ELF-1 (cell line): Measurements from ENCODE around the gene GRHL1.
"Not testable (repeated sequence)": the region's sequence is repeated elsewhere in the genome, so short reads cannot be mapped to it uniquely, and the experiment has no call there.

Source experiments
- DNase-seq: peaks from one replicate; pipeline ENCODE4 v3.0.0-alpha.2; 2016; ENCODE audit warnings: low read depth, low spot score

Gene GRHL1

DNA sequence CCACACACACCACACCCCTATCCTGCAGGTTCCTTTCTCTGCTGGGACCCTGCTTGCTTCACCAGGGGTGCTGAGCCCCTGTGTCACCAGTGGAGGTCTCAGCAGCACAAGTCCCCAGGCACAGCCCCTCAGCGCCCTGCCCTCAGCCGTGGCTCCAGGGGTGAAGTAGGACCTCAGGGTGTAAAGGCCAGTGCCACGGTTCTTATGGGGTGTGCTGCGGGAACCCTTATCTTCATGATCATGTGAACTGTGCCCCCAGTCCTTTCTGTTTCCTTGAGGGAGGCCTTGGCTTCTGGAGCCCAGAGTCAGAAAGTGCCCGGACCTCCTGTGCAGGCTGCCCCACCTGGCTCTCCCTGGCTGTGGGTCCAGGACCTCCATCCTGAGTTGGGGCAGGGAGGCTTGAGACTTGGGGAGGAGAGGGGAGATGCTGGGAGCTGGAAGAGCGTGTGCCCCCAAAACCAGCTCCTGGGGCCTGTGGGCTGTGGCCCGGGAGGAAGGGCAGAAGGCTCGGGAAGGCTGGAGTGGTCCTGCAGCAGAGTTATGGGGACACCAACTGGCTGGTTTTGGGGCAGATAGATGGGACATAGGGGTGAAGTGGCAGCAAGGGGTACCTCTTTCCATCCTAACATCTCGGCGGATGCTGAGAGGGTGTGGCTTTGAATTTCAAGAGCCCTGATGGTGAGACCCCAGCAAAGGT, 71.6 kb downstream of the GRHL1 start:
- DNase-seq, result no peak

DNA sequence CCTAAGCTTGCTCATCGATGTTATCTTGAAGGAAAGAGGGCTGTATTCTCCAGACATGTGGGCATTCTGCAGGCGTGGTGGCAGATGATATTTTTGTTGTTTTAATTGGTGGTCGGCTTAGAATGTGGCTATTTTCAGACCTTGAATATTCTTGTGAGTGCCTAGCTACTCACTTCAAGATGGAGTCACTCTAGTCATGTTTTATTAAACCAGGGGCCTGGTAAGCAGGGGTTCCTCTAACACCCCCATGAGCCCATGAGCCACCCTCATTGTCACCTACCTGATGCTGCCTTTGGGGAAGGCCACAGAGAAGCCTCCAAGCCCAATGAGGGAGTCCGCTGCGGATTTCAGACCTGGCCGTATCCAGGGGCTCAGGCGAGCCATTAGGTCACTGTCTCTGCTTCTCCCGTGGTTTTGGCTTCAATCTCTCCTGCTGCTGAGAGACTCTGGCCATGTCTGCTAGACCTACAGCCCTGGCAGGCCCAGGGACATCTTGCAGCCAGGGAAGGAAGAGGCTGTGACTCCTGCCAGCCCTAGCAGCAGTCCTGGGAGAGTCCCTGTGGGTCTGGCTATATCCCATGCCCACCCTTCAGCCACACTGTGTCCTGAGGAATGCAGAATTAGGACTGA, 75.6 kb downstream of the GRHL1 start:
- no peak for DNase-seq

DNA sequence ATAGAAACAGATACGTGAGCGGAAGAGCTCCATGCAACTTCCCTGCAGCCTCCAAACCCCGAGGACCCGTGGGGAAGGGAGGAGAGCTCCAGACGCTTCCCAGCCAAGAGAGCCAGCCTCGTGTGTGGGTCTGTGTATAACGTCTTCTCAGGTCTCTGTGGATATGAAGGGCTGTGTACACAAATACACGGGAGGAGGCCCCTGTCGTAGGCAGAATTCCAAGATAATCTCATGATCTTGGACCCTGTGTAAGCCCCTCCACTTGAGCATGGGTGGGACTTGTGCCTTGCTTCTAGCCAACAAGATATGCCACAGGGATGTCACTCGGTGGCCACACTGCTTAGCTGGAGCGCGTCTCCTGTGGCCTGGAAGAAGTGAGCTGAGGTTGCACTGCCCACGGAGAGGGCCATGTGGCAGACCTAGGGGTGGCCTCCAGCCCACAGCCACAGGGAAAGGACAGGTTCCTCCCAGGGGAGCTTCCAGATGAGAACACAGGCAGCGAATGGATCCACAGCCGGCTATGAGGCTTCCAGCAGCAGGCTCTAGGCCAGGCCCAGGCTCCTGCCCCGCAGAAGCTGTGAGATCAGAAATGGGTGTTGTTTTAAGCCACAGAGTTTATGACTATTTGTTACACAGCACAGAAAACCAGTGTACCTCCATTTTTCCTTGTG, 76.3 kb downstream of the GRHL1 start:
- no peak for DNase-seq

DNA sequence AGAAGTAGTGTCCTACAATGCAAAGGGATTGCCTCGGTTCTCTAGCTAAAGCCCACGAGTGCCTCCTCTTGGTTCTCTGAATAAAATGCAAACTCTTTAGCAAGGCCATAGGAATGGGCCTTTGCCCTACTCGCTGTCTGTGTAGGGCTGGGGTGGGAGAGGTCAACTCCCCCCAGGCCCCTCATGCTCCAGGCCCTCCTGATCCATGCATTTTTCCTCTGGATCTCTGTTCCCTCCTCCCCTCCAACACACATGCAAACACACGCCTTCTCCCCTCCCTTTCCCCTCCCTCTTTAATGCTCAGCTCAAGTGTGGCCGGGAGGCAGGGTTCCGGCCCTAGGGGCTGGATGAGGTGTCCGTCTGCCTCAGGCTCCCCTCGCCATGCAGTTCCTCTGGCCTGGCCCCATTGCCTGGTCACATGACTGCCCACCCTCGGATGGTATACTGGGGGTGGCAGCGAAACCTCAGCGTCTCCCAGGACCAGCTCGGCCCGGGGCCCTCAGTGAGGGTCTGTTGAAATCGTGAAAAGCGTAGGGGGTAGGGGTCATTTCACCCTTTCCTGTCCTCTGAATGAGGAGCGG, 77.0 kb downstream of the GRHL1 start:
- DNase-seq, result peak; percentile 93

DNA sequence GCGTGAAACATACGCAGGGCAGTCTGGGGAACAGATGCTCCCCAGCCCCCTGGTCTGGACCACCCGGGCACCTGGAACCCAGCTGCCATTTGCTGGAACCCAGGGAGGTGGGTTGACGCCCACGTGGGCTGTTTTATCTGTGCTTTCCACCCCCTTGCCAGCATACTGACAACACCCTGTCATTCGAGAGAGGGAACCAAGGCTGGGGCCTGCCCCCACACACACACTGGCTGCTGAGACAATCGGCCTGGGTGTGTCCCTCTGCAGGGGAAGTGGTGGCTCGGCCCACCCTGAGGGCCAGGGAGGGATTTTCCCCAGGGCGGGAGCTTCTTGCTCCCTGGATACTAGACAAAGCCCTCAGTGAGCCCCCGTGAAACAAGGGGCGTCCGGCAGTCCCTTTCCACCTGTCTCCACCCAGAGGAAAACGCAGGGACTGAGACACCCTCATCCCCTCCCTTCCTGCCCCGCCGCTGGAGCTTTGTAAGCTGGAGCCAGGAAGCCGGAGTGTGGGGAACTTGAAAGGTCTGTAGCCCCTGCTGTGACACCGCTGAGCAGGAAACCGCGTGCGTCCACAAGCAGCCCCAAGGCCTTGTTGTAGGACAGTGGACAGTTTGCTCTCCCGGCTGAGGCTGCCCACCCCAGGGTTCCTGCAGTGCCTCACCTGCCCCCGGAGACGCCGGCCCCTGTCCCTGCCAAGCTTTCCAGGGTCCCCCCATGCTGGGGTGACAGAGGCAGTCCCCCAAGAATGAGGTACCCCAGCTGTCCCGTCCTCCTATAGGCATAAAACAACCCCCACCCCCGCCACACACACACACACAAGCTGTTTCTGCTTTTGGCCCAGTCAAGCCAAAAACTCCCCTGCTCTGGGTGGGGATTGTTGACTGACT, 77.7 kb downstream of the GRHL1 start:
- peak; percentile 85 for DNase-seq

DNA sequence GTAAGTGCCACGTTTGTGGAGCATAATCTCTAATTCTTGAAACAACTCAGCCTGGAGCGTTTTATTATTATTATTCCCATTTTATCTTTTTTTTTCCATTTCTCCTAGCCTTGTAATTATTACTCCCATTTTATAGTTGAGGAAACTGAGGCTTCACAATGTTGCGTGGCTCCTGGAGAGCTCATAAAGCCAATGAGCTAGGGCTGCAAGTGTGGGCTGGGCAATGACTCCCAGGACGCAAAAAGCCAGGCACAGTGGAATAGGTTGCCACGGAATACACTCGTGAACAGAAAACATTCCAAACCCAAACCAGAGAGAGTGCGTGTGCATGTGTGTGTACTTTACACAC, 78.4 kb downstream of the GRHL1 start:
- no peak for DNase-seq

DNA sequence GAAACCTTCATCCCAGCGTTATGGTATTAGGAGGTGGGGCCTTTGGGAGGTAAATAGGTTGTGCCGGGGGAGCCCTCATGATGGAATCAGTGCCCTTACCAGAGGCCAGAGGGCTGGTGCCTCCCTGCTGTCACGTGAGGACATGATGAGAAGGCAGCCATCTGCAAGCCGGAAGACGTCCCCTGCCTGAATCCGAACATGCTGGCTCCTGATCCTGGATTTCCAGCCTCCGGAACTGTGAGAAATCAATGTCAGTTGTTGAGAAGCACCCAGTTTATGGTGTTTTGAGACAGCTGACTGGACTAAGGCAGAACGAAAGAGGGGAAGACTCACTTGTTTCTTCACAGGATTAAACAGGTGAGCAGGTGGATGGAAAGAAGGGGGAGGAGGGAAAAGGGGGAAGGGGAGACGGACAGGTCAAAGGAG, 78.8 kb downstream of the GRHL1 start:
- DNase-seq, result peak; percentile 39

DNA sequence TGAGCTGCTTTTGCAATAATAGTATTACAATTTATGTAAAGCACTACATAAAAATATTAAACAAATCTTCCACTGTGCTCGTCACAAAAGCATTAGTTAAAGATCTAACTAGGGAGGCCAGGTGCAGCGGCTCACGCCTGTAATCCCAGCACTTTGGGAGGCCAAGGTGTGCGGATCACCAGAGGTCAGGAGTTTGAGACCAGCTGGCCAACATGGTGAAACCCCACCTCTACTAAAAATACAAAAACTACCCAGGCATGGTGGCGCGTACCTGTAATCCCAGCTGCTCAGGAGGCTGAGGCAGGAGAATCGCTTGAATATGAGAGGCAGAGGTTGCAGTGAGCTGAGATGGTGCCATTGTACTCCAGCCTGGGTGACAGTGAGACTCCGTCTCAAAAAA, 79.3 kb downstream of the GRHL1 start:
- not testable (repeated sequence) for DNase-seq

DNA sequence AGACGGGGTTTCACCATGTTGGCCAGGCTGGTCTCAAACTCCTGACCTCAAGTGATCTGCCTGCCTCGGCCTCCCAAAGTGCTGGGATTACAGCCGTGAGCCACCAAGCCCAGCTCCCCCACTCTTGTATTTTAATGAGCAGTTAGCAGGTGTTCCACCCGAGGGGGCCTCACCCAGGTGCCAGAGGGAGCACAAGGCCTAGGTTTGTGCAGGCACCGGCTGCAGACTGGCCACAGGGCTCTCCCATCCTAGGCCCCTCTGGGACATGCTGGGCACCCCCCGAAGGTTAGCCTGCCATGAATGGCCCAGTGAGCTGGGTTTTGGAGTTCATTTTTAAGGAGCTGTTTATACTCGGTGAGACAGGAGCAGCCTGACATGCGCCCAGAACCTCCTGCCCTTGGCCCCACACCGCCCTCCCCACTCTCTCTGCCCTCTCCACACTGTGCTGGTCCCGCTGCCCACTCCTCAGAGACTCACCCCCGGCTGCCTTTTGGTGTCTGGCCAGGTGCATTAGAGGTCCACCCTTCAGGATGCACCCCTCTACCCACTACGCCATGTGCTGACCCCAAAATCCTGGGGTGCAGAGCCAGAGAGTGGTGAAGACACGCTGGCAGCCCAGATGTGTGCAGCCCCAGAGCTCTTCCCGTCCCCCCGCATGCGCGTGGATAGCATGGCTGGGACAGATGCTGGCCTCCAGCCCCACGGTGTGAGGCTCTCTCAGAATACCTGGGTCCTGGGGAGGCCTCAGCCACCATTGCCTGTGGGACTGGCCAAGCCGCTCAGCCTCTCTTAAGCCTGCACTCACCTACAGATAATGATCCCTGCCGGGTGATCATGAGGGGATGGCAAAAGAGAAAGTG, 80.6 kb downstream of the GRHL1 start:
- no peak for DNase-seq

DNA sequence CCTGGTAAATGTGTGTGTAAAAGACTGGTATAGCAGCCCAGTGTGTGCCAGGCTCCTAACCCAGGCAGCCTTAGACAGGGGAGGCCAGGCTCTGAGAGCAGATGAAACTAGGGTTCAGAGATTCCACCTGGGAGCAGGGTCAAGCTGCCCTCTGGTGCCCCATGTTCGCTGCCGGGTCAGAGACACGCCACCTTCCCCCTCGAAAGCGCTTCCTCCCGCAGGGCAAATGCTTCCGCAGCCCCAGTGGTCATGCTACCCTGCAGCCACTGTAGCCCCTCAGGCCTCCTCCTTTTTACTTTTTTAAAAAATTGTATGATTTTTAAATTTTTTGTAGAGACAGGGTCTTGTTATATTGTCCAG, 81.2 kb downstream of the GRHL1 start:
- DNase-seq, result no peak

DNA sequence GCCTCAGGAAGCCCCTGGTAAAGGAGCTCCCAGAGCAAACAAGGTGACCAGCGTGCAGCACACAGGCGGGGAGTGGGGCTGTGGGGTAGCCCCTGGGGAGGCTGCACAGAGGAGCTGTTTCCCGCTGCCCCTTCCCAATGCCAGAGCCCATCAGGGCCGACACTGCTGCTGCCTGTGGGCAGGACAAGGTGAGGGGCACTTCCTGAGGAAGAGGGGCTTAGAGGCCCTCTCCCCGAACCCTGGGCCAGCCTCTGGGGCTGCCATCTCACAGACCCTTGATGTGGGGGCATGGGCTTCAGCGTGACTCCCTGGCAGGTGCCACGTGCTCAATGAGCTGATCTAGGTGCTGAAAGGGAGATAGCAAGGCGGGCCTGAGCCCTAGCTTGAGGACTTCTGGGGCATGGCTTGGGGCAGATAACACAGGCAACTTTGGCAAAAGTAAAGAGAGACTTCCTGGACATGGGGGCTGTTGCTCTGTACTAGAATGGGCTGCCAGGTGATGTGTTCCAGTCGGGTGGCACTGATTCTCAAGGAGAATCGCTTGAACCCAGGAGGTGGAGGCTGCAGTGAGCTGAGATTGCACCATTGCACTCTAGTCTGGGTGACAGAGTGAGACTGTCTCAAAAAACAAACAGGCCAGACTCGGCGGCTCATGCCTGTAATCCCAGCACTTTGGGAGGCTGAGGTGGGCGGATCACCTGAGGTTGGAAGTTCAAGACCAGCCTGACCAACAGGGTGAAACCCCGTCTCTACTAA, 81.9 kb downstream of the GRHL1 start:
- DNase-seq, result no peak

DNA sequence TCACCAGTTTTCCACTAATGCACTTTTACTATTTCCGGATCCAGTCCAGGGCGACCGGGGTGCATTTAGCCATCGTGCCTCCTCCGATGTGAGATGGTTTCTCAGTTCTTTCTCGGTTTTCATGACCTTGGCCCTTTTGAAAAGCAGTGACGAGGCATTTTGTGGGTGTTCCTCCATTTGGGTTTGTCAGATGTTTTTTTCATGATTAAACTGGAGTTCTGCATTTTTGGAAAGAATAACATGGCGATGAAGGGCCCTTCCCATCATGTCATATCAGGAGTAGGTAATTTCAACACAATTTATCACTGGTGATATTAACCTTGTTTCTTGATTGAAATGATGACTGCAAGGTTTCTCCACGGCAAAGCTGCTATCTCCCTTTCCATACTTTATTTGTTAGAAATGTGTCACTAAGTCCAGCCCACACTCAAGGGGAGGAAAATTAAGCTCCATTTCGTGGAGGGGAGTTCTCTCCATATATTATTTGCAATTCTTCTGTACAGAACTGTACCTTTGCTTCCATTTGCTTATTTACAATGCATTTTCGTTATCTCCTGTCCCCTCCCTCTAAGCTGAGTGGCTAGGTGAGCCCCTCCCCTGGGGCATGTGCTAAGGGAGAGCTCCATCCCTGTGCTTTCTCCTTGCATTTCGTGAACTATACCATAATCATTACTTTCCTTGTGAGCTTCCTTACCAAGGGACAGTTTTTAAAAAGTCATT, 83.0 kb downstream of the GRHL1 start:
- DNase-seq, result no peak

DNA sequence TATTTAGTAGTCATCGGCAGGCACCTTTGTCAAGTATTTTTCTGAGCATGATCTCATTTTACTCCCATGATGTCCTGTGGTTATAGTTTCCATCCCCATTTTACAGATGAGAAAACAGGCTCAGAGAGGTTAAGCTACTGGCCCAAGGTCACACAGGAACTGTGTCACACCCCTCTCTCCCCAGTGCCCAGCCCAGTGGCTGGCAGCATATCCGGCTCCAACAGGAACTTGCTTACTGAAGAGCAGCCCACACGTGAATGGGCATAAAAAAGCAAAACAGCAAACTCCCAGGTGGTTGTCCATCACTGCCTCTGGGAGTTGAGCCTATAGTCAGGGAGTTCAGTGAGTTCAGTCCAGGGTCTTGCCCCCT, 83.5 kb downstream of the GRHL1 start:
- DNase-seq, result no peak

DNA sequence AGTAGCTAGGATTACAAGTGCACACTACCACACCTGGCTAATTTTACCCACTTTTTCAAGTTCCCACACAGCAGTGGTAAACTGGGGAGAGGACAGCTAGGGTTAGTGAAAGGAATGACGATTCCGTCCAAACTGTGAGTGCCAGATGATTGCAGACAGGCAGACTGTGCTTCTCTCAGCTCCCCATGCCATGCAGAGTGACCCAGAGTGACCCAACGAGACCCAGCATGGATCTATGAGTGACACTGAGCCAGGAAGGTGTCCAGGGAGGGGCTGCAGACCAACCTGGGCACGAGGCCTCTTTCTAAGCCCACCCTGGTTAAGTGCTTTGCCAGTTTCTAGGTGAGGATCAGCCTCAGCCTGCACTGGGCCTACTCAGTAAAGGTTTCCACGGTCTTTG, 84.1 kb downstream of the GRHL1 start:
- no peak for DNase-seq

DNA sequence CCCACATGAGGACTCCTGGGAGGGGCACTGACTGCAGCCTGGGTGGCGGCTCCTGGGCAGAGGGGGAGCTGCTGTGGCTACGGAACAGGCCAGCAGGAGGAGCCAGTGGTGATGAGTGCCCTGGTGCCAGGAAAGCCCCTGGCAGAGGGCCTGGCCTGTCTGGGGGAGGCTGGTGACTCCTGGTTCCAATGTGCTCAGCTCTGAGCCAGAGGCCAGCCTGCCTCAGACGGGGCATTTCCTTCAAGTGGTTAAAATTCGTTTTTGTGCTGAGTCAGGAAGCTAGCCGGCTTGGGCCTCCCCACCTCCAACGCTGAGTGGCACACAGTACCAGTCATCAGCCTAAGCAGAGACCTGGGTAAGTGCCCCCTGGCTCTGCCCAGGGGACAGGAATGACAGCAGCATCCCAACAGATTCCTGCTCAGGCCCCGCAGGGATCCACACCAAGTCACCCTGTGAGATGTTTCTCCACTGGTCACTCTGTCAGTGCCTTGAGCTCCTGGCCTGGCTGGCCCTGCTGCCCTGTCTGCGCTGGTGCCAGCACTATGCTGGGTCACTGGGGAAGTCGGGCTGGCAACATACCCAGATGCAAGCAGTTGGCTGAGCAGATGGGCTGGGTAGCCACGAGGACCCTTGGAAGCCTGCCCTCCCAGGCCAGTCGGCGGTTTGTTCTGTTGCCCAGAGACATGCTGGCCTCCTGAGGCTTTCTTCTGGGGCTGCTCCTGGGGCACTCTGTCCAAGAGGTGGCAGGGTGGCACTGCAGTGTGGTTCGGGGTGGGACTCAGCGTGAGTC, 84.8 kb downstream of the GRHL1 start:
- DNase-seq, result no peak

DNA sequence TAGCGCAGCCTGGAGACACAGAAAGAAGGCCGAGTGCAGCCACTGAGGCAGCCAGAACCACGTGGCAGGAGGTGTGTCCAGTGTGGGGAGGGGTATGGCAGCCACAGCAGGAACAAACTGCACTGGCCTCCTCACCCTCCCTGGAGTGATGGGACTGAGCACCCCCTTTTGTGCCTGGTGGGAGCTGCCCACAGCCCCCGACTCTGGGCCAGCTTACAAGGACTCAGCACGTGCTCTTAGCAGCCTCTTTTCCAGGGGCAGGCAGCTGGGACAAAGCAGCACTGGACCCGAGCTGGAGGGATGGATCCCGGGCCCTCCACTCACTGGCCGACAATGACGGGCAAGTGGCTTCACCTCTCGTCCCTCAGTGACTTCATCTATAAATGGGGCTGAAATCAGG, 86.6 kb downstream of the GRHL1 start:
- no peak for DNase-seq

DNA sequence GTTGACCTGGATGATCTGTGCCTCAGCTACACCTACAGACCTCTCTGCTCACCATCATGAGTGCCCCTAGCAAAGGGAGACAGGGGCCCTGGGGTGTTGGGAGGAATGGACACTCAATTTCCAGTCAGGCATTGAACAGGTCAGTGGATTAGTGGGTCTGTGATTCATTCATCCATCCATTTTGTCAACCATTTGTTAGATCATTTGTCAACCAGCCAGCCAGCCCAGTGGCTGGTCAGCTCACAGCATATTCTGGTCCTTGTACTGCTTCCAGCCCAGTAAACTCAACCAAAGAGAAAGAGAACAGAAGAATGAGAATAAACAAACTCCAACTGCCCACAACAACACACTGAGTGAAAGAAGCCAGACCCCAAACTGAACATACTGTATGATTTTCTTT, 87.2 kb downstream of the GRHL1 start:
- DNase-seq, result no peak

DNA sequence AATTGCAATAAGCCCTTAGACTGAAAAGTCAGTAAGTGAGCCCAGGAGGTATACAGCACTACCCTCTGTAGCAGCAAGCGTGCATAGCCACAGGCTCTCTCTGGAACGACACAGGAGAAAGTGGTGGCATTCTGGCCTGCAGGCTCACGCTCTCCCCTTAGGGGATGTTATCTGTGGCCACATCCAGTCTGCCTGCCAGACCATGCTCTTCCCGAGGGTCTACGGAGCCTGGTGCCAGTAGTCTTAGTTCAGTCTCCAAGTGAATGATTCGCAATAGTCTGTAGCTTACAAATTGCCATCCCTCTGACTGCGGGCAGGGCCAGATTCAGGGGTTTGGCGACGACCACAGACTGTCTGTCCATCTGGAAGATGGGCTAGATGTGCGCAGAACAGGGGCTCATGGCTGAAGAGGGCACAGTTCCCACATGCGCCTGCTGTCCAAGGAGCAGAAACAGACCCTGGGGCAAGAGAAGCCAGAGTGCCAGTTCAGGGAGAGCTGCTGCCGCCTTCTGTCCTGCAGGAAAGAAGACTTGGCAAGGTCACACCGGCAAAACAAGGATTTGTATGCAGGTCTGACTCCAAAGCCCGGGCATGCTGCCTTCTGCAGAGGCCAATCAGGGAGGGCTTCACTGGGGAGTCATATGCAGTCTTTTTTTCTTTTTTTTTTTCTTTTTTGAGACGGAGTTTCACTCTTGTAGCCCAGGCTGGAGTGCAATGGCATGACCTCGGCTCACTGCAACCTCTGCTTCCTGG, 88.3 kb downstream of the GRHL1 start:
- DNase-seq, result peak; percentile 41
